AG04449 (cell line): ENCODE measurements around the gene SPEG.
A peak's percentile ranks its signal among the peaks of the same experiment; 100 is the strongest.
"Not testable (repeated sequence)": the region's sequence is repeated elsewhere in the genome, so short reads cannot be mapped to it uniquely, and the experiment has no call there.

Source experiments
- CTCF ChIA-PET: fragments of 350-600 bp; formaldehyde crosslinking; extraction: SDS; loops from one replicate; lab custom pipeline; 2021; ENCODE audit warnings: antibody characterized with exemption; lab: Yijun Ruan, JAX
- POLR2A ChIA-PET: fragments of 400-600, 350-600 bp; formaldehyde crosslinking; extraction: SDS; loops from one replicate; lab custom pipeline; 2020; ENCODE audit warnings: antibody characterized with exemption, inconsistent platforms; lab: Yijun Ruan, JAX
- DNase-seq: peaks from one replicate; pipeline ENCODE4 v3.0.0-alpha.2; 2010; ENCODE audit warnings: low read depth, low spot score
- H3K4me3 ChIP-seq: 2 replicates; pipeline ENCODE4 v1.5.1; 2011; ENCODE audit warnings: low read depth, mild to moderate bottlenecking, control low read depth, low read length
- TF ChIP-seq, protein P1 (sequence below): IDR thresholded peaks from one replicate; pipeline ENCODE4 v1.5.1; 2011; ENCODE audit warnings: mild to moderate bottlenecking, moderate library complexity, low read length, control low read depth, inconsistent platforms; ENCODE audit not compliant: insufficient read depth; ENCODE audit errors: missing control alignments

Gene SPEG

DNA sequence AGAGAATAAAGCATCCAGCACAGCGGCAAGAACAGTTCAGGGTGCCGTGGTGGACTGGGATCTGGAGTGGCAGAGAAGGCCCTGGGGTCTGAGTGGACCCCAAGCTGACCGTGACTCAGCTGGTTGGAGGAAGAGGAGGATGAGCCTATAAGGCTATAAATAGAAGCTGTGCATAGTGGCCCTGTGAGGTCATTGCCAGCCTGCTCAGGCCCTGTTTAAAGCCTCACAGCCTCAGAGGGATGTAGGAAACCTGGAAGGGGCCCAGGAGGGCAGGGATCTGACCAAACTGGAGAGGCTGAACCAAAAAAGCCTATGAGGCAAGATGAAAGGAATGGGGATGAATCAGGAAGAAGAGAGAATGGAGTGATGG, 27.8 kb upstream of the SPEG start:
- ChIA-PET POLR2A (interaction anchor here (0.6 to 1.0 kb wide), 2 partner anchors 34 to 46 kb away, joined by 3 to 6 read pairs; no protein-coding TSS in a partner anchor), CTCF (interaction anchor here (1.3 to 16.3 kb wide), 5 partner anchors 17 to 121 kb away, joined by 3 to 887 read pairs (median 6); a partner anchor contains a TSS)
- DNase-seq, result peak; percentile 90
- TF ChIP-seq, protein P1, sequence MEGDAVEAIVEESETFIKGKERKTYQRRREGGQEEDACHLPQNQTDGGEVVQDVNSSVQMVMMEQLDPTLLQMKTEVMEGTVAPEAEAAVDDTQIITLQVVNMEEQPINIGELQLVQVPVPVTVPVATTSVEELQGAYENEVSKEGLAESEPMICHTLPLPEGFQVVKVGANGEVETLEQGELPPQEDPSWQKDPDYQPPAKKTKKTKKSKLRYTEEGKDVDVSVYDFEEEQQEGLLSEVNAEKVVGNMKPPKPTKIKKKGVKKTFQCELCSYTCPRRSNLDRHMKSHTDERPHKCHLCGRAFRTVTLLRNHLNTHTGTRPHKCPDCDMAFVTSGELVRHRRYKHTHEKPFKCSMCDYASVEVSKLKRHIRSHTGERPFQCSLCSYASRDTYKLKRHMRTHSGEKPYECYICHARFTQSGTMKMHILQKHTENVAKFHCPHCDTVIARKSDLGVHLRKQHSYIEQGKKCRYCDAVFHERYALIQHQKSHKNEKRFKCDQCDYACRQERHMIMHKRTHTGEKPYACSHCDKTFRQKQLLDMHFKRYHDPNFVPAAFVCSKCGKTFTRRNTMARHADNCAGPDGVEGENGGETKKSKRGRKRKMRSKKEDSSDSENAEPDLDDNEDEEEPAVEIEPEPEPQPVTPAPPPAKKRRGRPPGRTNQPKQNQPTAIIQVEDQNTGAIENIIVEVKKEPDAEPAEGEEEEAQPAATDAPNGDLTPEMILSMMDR, result no peak
- no peak overlapping the region for H3K4me3 ChIP-seq

DNA sequence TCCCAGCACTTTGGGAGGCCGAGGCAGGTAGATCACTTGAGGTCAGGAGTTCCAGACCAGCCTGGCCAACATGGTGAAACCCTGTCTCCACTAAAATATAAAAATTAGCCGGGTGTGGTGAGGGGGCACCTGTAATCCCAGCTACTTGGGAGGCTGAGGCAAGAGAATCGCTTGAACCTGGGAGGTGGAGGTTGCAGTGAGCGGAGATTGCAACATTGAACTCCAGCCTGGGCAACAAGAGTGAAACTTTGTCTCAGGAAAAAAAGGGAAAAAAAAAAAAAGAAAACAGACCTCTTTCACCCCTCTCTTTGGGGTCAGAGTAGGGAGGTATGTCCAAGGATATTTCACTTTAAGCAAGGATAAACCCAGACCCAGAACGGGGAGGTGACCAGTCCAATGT, 27.3 kb upstream of the SPEG start:
- ChIA-PET CTCF (interaction anchor here (0.7 to 16.3 kb wide), 9 partner anchors 17 to 121 kb away, joined by 3 to 887 read pairs (median 4); partner anchors contain the start of gene SPEG), POLR2A (interaction anchor here (0.6 to 1.0 kb wide), 2 partner anchors 33 to 45 kb away, joined by 3 to 6 read pairs; no protein-coding TSS in a partner anchor)
- H3K4me3 ChIP-seq, DNase-seq: not testable (repeated sequence)

DNA sequence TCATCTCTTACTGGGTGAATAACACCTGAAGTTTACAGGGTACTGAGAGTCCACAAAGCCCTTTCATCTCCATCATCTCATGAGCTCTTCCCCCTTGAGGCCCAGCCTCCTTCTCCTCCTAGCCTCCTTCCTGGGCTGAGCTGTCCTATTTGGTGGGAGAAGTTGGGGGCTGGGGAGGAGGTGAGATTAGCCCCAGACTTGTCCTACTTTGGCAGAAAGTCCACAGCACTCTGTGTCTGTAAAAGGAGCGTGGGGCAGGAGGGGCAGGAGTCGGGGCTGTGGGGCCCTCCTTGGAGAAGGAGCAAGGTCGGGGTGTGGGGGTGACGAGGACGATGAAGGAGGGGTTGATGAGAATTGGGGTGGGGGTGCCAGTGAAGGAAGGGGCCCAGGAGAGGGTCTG, 26.4 kb upstream of the SPEG start:
- H3K4me3 ChIP-seq, result no peak overlapping the region
- CTCF ChIA-PET, result interaction anchor here (0.9 to 16.3 kb wide), 12 partner anchors 10 to 120 kb away, joined by 3 to 887 read pairs (median 4); partner anchors contain the start of gene SPEG
- POLR2A ChIA-PET, result interaction anchor here (0.5 to 1.2 kb wide), 3 partner anchors 39 to 155 kb away, joined by 3 to 4 read pairs (median 4); partner anchors contain the start of gene TUBA4B
- TF ChIP-seq, protein P1, result no peak
- no peak for DNase-seq

DNA sequence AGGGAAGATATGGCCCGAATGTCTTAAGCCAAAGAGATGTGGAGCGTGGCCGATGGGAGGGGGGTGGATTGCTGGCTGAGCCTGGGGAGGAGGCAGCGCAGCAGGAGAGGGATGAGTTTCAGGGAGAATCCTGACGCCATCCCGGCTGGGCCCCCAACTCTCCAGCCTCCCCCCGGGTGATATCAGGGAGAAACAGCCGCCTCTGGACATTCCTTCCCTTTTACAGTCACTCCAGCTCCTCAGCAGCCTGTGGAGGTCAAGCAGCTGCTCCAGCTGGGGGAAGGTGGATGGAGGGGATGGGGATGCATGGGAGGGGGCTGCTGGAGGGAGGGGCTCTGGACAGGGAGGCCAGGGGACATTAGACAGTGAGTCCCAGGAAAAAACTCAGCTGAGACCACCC, 26.0 kb upstream of the SPEG start:
- no peak overlapping the region for H3K4me3 ChIP-seq
- TF ChIP-seq, protein P1, result no peak
- no peak for DNase-seq
- CTCF ChIA-PET, result interaction anchor here (0.9 to 16.3 kb wide), 12 partner anchors 10 to 152 kb away, joined by 3 to 887 read pairs (median 4); partner anchors contain the start of gene SPEG
- POLR2A ChIA-PET, result interaction anchor here (0.5 to 1.2 kb wide), 3 partner anchors 38 to 156 kb away, joined by 3 to 4 read pairs (median 4); partner anchors contain the start of gene TUBA4B

DNA sequence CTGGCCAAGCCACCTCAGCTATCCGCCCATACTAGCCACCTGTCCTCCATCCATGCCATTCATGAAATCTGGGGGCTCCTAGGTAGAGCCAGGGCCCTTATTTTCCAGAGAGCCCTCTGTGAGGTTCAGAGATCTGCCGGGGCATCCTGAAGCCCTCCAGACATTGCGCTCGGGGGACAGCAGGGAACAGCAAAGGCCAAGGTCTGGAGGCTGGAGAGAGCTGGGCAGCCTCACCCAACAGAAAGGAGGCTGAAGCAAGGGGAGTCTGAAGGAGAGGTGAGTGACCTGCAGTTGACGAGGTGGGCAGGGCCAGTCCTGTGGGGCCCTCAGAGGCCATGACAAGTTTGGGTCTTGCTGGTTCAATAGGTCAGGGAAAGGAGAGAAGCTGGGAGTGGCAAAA, 25.0 kb upstream of the SPEG start:
- TF ChIP-seq, protein P1, result no peak
- DNase-seq, result no peak
- no peak overlapping the region for H3K4me3 ChIP-seq
- POLR2A ChIA-PET, result interaction anchor here (1.2 kb wide), 1 partner anchor 37 kb away, joined by 4 read pairs; no protein-coding TSS in a partner anchor
- CTCF ChIA-PET, result interaction anchor here (1.1 to 16.3 kb wide), 5 partner anchors 11 to 151 kb away, joined by 3 to 887 read pairs (median 9); partner anchors contain the start of gene SPEG

DNA sequence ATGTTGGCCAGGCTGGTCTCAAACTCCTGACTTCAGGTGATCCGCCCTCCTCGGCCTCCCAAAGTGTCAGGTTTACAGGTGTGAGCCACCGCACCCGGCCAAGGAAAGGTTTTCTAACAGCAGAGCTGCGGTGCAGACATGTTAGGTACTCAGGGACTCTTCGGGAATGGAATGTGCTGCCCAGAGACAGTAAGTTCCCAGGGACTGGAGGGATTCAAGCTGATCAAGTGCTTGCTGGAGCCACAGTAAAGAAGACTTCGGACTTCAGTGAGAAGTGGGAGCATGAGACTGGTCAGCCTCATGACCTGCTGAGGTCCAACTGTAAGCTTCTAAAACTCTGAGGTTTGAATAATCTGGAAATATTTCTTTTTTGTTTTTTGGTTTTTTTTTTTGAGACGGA, 24.3 kb upstream of the SPEG start:
- no peak for DNase-seq
- TF ChIP-seq, protein P1, result no peak
- ChIA-PET CTCF (interaction anchor here (1.0 to 16.3 kb wide), 5 partner anchors 24 to 131 kb away, joined by 3 to 887 read pairs (median 9); partner anchors contain the start of gene SPEG), POLR2A (no interaction called here)
- H3K4me3 ChIP-seq, result no peak overlapping the region
